HCT116 (cell line): ENCODE measurements around the gene RSAD1. TPM values are rescaled to one million over a fixed set of nuclear protein-coding genes. Genes with fewer than 3 reads are reported as not detected.

Experiments
- ATAC-seq: fragments of 200-7000 bp; cut with Tn5 transposase; 2 replicates; pipeline ENCODE4 v1.9.1; 2020; ENCODE audit warnings: mild to moderate bottlenecking, moderate library complexity
- BruUV-seq: library from RNA; stranded (reverse); fragments of 400-500 nt; replicated peaks from 2 replicates; lab custom pipeline; 2021; lab: Mats Ljungman, UMichigan
- CTCF ChIA-PET: fragments of 300-600 bp; sonication (Branson Sonifier 250); formaldehyde crosslinking; loops from one replicate; lab custom pipeline; 2021; ENCODE audit warnings: antibody characterized with exemption; lab: Charles Lee
- POLR2A ChIA-PET: fragments of 300-600, 350-600 bp; sonication (Branson Sonifier 250); formaldehyde crosslinking; loops from one replicate; lab custom pipeline; 2021; ENCODE audit warnings: antibody characterized with exemption; lab: Charles Lee
- RAD21 ChIA-PET, 2 experiments: fragments of 300-600 bp; sonication (Branson Sonifier 250); formaldehyde crosslinking; loops; one replicate each; lab custom pipeline; 2023; ENCODE audit warnings: low total read pairs in 2 of 2; ENCODE audit not compliant: uncharacterized antibody in 2 of 2, unreplicated experiment in 2 of 2, low non-redundant PET in 1 of 2; lab: Charles Lee
- DNase-seq: peaks from one replicate; pipeline ENCODE4 v3.0.0-alpha.2; 2010; ENCODE audit warnings: low read depth, low spot score
- H2AFZ ChIP-seq: fragments of 200-600 bp; shearing (Covaris generic), sonication (generic); 2 replicates; pipeline ENCODE4 v1.6.1; 2017; ENCODE audit warnings: low read depth, mixed run types, mixed read lengths, antibody characterized with exemption, low read length; ENCODE audit not compliant: poor library complexity, severe bottlenecking
- H3K27ac ChIP-seq: 2 replicates; pipeline ENCODE4 v1.5.1; 2012; ENCODE audit warnings: low read depth, low read length
- H3K27me3 ChIP-seq: fragments of 200-600 bp; sonication (generic); 2 replicates; pipeline ENCODE4 v1.6.1; 2016; ENCODE audit warnings: mixed run types, low read length, mixed read lengths; ENCODE audit not compliant: insufficient read depth
- H3K36me3 ChIP-seq, 2 experiments: fragments of 200-500 bp in 1 of 2; fragments of 200-600 bp in 1 of 2; sonication (Bioruptor generic) in 1 of 2; sonication (generic) in 1 of 2; 2 replicates each; pipeline versions ENCODE4 v1.5.1 to v1.6.1; 2014 to 2016; ENCODE audit warnings: low read length in 2 of 2, inconsistent platforms in 1 of 2, mixed read lengths in 1 of 2, mixed run types in 1 of 2; ENCODE audit not compliant: insufficient read depth in 2 of 2, control insufficient read depth in 1 of 2
- H3K4me1 ChIP-seq, 2 experiments: fragments of 200-600 bp in 1 of 2; sonication (generic) in 1 of 2; 2 replicates each; pipeline versions ENCODE4 v1.5.1 to v1.6.1; 2012 to 2017; ENCODE audit warnings: low read length in 2 of 2, inconsistent platforms in 1 of 2, mild to moderate bottlenecking in 1 of 2, mixed read lengths in 1 of 2, mixed run types in 1 of 2, moderate library complexity in 1 of 2; ENCODE audit not compliant: insufficient read depth in 2 of 2, control insufficient read depth in 1 of 2
- H3K4me2 ChIP-seq: fragments of 200-600 bp; sonication (generic); 2 replicates; pipeline ENCODE4 v1.6.1; 2017; ENCODE audit warnings: mixed run types, low read length, mixed read lengths
- H3K4me3 ChIP-seq, 2 experiments: fragments of 200-600 bp in 1 of 2; sonication (generic) in 1 of 2; replicated peaks in 1 of 2; 2 replicates each; pipeline ENCODE4 v1.5.1; 2011 to 2016; ENCODE audit warnings: low read length in 2 of 2, control low read depth in 1 of 2, low read depth in 1 of 2, mild to moderate bottlenecking in 1 of 2, mixed read lengths in 1 of 2, mixed run types in 1 of 2
- H3K79me2 ChIP-seq: fragments of 200-600 bp; sonication (generic); 2 replicates; pipeline ENCODE4 v1.6.1; 2017; ENCODE audit warnings: mild to moderate bottlenecking, mixed run types, low read length, moderate library complexity, mixed read lengths; ENCODE audit not compliant: insufficient read depth
- H3K9ac ChIP-seq: fragments of 200-600 bp; sonication (generic); 2 replicates; pipeline ENCODE4 v1.6.1; 2016; ENCODE audit warnings: low read length, mixed read lengths
- H3K9me2 ChIP-seq: fragments of 200-600 bp; sonication (generic), shearing (Covaris generic); 2 replicates; pipeline ENCODE4 v1.6.1; 2017; ENCODE audit warnings: mixed run types, mild to moderate bottlenecking, moderate library complexity; ENCODE audit not compliant: insufficient read depth
- H3K9me3 ChIP-seq, 2 experiments: fragments of 200-500 bp in 1 of 2; fragments of 200-600 bp in 1 of 2; sonication (Bioruptor generic) in 1 of 2; sonication (generic) in 1 of 2; 2 replicates each; pipeline ENCODE4 v1.6.1; 2014 to 2017; ENCODE audit warnings: low read length in 2 of 2, mixed read lengths in 2 of 2, inconsistent platforms in 1 of 2, low read depth in 1 of 2, mild to moderate bottlenecking in 1 of 2, mixed run types in 1 of 2, moderate library complexity in 1 of 2; ENCODE audit not compliant: control insufficient read depth in 1 of 2, insufficient read depth in 1 of 2
- H4K20me1 ChIP-seq: fragments of 200-600 bp; sonication (generic), shearing (Covaris generic); 2 replicates; pipeline ENCODE4 v1.6.1; 2017; ENCODE audit warnings: mixed run types, mild to moderate bottlenecking, moderate library complexity; ENCODE audit not compliant: insufficient read depth
- CBX3 ChIP-seq: IDR thresholded peaks from 2 replicates; pipeline ENCODE4 v1.6.1; 2012; ENCODE audit warnings: low read depth
- EGR1 ChIP-seq: IDR thresholded peaks from 2 replicates; pipeline ENCODE4 v1.6.1; 2012; ENCODE audit warnings: low read depth
- ELF1 ChIP-seq: IDR thresholded peaks from 2 replicates; pipeline ENCODE4 v1.6.1; 2012; ENCODE audit warnings: low read depth, borderline replicate concordance
- EZH2 ChIP-seq: fragments of 200-600 bp; sonication (generic); IDR thresholded peaks from 2 replicates; pipeline ENCODE4 v1.6.1; 2017; ENCODE audit warnings: antibody characterized with exemption, mixed run types
- EZH2phosphoT487 ChIP-seq: fragments of 200-600 bp; IDR thresholded peaks from 2 replicates; pipeline ENCODE4 v1.6.1; 2018; ENCODE audit warnings: antibody characterized with exemption, borderline replicate concordance
- FOSL1 ChIP-seq: IDR thresholded peaks from 2 replicates; pipeline ENCODE4 v1.6.1; 2012; ENCODE audit warnings: low read depth
- JUND ChIP-seq: IDR thresholded peaks from 2 replicates; pipeline ENCODE4 v1.6.1; 2012
- POLR2A ChIP-seq: IDR thresholded peaks from 2 replicates; pipeline ENCODE4 v1.7.0; 2011; ENCODE audit warnings: borderline replicate concordance; ENCODE audit not compliant: insufficient read depth, insufficient read length; ENCODE audit errors: extremely low read depth
- POLR2AphosphoS5 ChIP-seq: IDR thresholded peaks from 2 replicates; pipeline ENCODE4 v1.6.1; 2011; ENCODE audit warnings: mild to moderate bottlenecking, low read depth, low read length, moderate library complexity
- SIN3A ChIP-seq: IDR thresholded peaks from 2 replicates; pipeline ENCODE4 v1.6.1; 2012; ENCODE audit warnings: low read depth
- SP1 ChIP-seq: IDR thresholded peaks from 2 replicates; pipeline ENCODE4 v1.6.1; 2012; ENCODE audit warnings: low read depth
- YY1 ChIP-seq: IDR thresholded peaks from 2 replicates; pipeline ENCODE4 v1.6.1; 2011; ENCODE audit warnings: low read length, low read depth, moderate library complexity, mild to moderate bottlenecking; ENCODE audit not compliant: insufficient replicate concordance; ENCODE audit errors: extremely low read depth
- ZBTB33 ChIP-seq: IDR thresholded peaks from 2 replicates; pipeline ENCODE4 v1.6.1; 2011; ENCODE audit warnings: mild to moderate bottlenecking, low read length, moderate library complexity; ENCODE audit not compliant: insufficient replicate concordance; ENCODE audit errors: extremely low read depth
- ZFX ChIP-seq: fragments of 450-650 bp; IDR thresholded peaks from 2 replicates; pipeline ENCODE4 v1.6.1; 2017
- ZNF274 ChIP-seq: fragments of 200-500 bp; sonication (Bioruptor generic); IDR thresholded peaks from 2 replicates; pipeline ENCODE4 v1.6.1; 2014; ENCODE audit warnings: mild to moderate bottlenecking, low read depth, low read length, inconsistent platforms
- intact Hi-C: fragments of 100-400 bp; cut with micrococcal nuclease; formaldehyde crosslinking; loops from 2 replicates; pipeline ENCODE4 v1.10.0; 2022
- total RNA-seq: library from RNA; stranded (reverse); gene quantifications from one replicate; pipeline ENCODE4 v1.2.1, GENCODE V29; 2021; ENCODE audit not compliant: unreplicated experiment
- TF ChIP-seq, protein P1 (sequence below), 3 experiments: fragments of 200-600 bp in 1 of 3; sonication (generic) in 1 of 3; IDR thresholded peaks in 2 of 3; conservative IDR thresholded peaks in 1 of 3; 2 replicates each; pipeline ENCODE4 v1.5.1; 2012 to 2017; ENCODE audit warnings: low read depth in 2 of 3, low read length in 2 of 3, antibody characterized with exemption in 1 of 3, borderline replicate concordance in 1 of 3, control low read depth in 1 of 3, mild to moderate bottlenecking in 1 of 3, mixed read lengths in 1 of 3, mixed run types in 1 of 3, moderate library complexity in 1 of 3; ENCODE audit not compliant: insufficient read depth in 1 of 3
- TF ChIP-seq, protein P2 (sequence below): IDR thresholded peaks from 2 replicates; pipeline ENCODE4 v1.6.1; 2012
- TF ChIP-seq, protein P3 (sequence below): IDR thresholded peaks from 2 replicates; pipeline ENCODE4 v1.6.1; 2012

Gene RSAD1
- total RNA-seq, 1 experiment from 2014 or later, result 82.7 TPM

GRCh38 chr17:50444841-50445715, 33.6 kb upstream of the RSAD1 start:
- H3K79me2 ChIP-seq, result no peaks in the 10 kb centered on the region
- DNase-seq, result no peak
- ChIA-PET RAD21 (no interaction called here), POLR2A (interaction anchor here (0.9 kb wide), 1 partner anchor 10 kb away, joined by 3 read pairs; no protein-coding TSS in a partner anchor), CTCF (interaction anchor here (0.6 kb wide), 1 partner anchor 56 kb away, joined by 3 read pairs; no protein-coding TSS in a partner anchor)
- no peak overlapping the region for H2AFZ ChIP-seq
- no peak overlapping the region for H3K4me2 ChIP-seq
- no TSS peak for BruUV-seq
- H3K36me3 ChIP-seq, result no peaks in the 10 kb centered on the region
- intact Hi-C loops, result no loop called here
- H3K9ac ChIP-seq, result no peak overlapping the region
- no peaks in the 10 kb centered on the region for H4K20me1 ChIP-seq
- H3K27me3 ChIP-seq, result no peaks in the 10 kb centered on the region
- peaks cover 13 to 15% of the 10 kb centered on the region in 2 experiments for H3K4me1 ChIP-seq
- no peaks in the 10 kb centered on the region for H3K9me2 ChIP-seq
- TF ChIP-seq, protein P1, sequence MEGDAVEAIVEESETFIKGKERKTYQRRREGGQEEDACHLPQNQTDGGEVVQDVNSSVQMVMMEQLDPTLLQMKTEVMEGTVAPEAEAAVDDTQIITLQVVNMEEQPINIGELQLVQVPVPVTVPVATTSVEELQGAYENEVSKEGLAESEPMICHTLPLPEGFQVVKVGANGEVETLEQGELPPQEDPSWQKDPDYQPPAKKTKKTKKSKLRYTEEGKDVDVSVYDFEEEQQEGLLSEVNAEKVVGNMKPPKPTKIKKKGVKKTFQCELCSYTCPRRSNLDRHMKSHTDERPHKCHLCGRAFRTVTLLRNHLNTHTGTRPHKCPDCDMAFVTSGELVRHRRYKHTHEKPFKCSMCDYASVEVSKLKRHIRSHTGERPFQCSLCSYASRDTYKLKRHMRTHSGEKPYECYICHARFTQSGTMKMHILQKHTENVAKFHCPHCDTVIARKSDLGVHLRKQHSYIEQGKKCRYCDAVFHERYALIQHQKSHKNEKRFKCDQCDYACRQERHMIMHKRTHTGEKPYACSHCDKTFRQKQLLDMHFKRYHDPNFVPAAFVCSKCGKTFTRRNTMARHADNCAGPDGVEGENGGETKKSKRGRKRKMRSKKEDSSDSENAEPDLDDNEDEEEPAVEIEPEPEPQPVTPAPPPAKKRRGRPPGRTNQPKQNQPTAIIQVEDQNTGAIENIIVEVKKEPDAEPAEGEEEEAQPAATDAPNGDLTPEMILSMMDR (IDR thresholded peaks at IDR 0.05 in 2 of 3, conservative IDR thresholded peaks at IDR 0.05 in 1 of 3; ENCODE audit: borderline replicate concordance in 1 of 3, insufficient read depth in 1 of 3, low read depth in 2 of 3, low read length in 2 of 3), result no peak
- no peak for TF ChIP-seq FOSL1
- TF ChIP-seq CBX3, result no peak
- no peak for TF ChIP-seq YY1
- TF ChIP-seq, protein P2, sequence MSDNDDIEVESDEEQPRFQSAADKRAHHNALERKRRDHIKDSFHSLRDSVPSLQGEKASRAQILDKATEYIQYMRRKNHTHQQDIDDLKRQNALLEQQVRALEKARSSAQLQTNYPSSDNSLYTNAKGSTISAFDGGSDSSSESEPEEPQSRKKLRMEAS, result no peak
- TF ChIP-seq EGR1, result no peak
- TF ChIP-seq SIN3A, result no peak
- TF ChIP-seq, protein P3, sequence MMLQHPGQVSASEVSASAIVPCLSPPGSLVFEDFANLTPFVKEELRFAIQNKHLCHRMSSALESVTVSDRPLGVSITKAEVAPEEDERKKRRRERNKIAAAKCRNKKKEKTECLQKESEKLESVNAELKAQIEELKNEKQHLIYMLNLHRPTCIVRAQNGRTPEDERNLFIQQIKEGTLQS, result no peak
- no peak for TF ChIP-seq EZH2
- no peak for TF ChIP-seq JUND
- TF ChIP-seq POLR2AphosphoS5, result no peak
- TF ChIP-seq ZFX, result no peak
- no peak for TF ChIP-seq SP1
- TF ChIP-seq ZBTB33, result no peak
- TF ChIP-seq POLR2A, result no peak
- no peak for TF ChIP-seq EZH2phosphoT487
- TF ChIP-seq ZNF274, result no peak
- TF ChIP-seq ELF1, result no peak
- H3K27ac ChIP-seq, result no peak overlapping the region
- ATAC-seq, result no peak
- no peak overlapping the region for H3K4me3 ChIP-seq
- H3K9me3 ChIP-seq, result no peaks in the 10 kb centered on the region
